KMS-11 (cell line): ENCODE results near the gene BCL2L15.

Experiments
- H2AFZ ChIP-seq: fragments of 200-600 bp; sonication (generic); 2 replicates; pipeline ENCODE4 v1.6.1; 2016; ENCODE audit warnings: antibody characterized with exemption, mixed run types, low read depth
- H3K27ac ChIP-seq: fragments of 200-600 bp; sonication (generic); 2 replicates; pipeline ENCODE4 v1.6.1; 2016; ENCODE audit warnings: mild to moderate bottlenecking, mixed run types
- H3K27me3 ChIP-seq: fragments of 200-600 bp; sonication (generic); 2 replicates; pipeline ENCODE4 v1.6.1; 2017; ENCODE audit warnings: mild to moderate bottlenecking, low read depth, mixed run types, moderate library complexity; ENCODE audit not compliant: insufficient read depth
- H3K36me3 ChIP-seq: fragments of 200-600 bp; sonication (generic); 2 replicates; pipeline ENCODE4 v1.6.1; 2017; ENCODE audit warnings: mild to moderate bottlenecking, mixed run types; ENCODE audit not compliant: insufficient read depth
- H3K4me1 ChIP-seq: fragments of 200-600 bp; sonication (generic); 2 replicates; pipeline ENCODE4 v1.6.1; 2016; ENCODE audit warnings: mild to moderate bottlenecking, low read depth, mixed run types; ENCODE audit not compliant: poor library complexity, severe bottlenecking
- H3K4me2 ChIP-seq: fragments of 200-600 bp; sonication (generic); 2 replicates; pipeline ENCODE4 v1.7.0; 2016; ENCODE audit warnings: mild to moderate bottlenecking, mixed run types
- H3K4me3 ChIP-seq: fragments of 200-600 bp; sonication (generic); IDR thresholded peaks from 2 replicates; pipeline ENCODE4 v1.6.1; 2017; ENCODE audit warnings: low read depth, low read length, mixed read lengths; ENCODE audit not compliant: insufficient read depth
- H3K79me2 ChIP-seq: fragments of 200-600 bp; sonication (generic); 2 replicates; pipeline ENCODE4 v1.6.1; 2016; ENCODE audit warnings: low read depth, mixed run types; ENCODE audit not compliant: insufficient read depth
- H3K9ac ChIP-seq: fragments of 200-600 bp; sonication (generic); 2 replicates; pipeline ENCODE4 v1.6.1; 2016; ENCODE audit warnings: mild to moderate bottlenecking, mixed run types
- H4K20me1 ChIP-seq: fragments of 200-600 bp; sonication (generic); 2 replicates; pipeline ENCODE4 v1.6.1; 2016; ENCODE audit warnings: mild to moderate bottlenecking, mixed run types; ENCODE audit not compliant: insufficient read depth
- TF ChIP-seq, protein P1 (sequence below): fragments of 200-600 bp; sonication (generic); conservative IDR thresholded peaks from 2 replicates; pipeline ENCODE4 v1.6.1; 2017; ENCODE audit warnings: low read depth, mild to moderate bottlenecking, antibody characterized with exemption, low read length, moderate library complexity, mixed read lengths

Gene BCL2L15

DNA sequence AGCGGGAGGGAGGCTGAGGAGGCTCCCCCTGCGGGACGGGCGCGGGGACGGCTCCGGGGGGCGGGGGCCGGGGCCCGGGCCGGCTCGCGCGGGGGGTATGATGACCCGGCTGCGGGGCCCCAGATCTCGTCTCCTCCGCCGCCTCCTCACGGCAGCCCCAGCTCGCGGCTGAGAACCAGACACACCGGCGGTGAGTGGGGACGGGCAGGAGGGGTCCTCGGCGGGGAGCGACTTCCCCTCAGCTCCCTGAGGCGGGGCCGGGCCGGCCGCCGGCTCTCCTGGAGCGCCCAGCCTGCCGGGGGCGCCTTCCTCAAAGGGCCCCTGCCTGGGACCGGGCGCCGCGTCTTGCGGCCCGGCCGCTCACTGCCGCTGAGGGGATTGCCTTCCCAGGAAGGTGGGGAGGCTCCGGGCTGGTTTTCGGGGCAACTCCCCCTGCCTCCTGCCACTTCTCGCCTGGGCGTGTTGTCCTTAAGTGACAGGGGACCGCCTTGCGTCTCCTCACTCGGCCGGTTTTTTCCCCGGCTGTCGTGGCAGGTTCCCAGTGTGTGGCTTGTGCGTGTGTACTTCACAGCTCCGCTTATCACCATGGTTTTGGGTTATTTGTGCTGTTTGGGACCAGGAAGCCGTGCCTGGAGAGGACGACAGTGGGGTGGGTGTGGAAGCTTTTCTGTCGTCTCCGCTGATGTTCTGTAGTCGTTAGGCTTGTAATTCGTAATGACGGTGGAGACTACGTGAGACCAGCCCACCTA is 42.5 kb upstream of the BCL2L15 start:
- H3K36me3 ChIP-seq = no peaks in the 10 kb centered on the region
- H4K20me1 ChIP-seq = no peaks in the 10 kb centered on the region
- TF ChIP-seq, protein P1, sequence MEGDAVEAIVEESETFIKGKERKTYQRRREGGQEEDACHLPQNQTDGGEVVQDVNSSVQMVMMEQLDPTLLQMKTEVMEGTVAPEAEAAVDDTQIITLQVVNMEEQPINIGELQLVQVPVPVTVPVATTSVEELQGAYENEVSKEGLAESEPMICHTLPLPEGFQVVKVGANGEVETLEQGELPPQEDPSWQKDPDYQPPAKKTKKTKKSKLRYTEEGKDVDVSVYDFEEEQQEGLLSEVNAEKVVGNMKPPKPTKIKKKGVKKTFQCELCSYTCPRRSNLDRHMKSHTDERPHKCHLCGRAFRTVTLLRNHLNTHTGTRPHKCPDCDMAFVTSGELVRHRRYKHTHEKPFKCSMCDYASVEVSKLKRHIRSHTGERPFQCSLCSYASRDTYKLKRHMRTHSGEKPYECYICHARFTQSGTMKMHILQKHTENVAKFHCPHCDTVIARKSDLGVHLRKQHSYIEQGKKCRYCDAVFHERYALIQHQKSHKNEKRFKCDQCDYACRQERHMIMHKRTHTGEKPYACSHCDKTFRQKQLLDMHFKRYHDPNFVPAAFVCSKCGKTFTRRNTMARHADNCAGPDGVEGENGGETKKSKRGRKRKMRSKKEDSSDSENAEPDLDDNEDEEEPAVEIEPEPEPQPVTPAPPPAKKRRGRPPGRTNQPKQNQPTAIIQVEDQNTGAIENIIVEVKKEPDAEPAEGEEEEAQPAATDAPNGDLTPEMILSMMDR = no peak
- peak overlapping the region; percentile 90; the same call in 1 of the 2 replicates for H3K4me2 ChIP-seq
- peaks cover 43% of the 10 kb centered on the region for H3K4me1 ChIP-seq
- peak overlapping the region; percentile 91 for H3K9ac ChIP-seq
- H3K4me3 ChIP-seq = no peak overlapping the region
- no peak overlapping the region for H2AFZ ChIP-seq
- peak overlapping the region; percentile 94 for H3K27ac ChIP-seq
- no peaks in the 10 kb centered on the region for H3K27me3 ChIP-seq
- peaks cover 52% of the 10 kb centered on the region for H3K79me2 ChIP-seq

GRCh38 chr1:113928941-113929749 is 41.8 kb upstream of the BCL2L15 start, which contains the start of gene HIPK1:
Gene HIPK1, plus strand, starts transcription at chr1:113929324.
- peaks cover 37% of the 10 kb centered on the region for H3K4me1 ChIP-seq
- H4K20me1 ChIP-seq = no peaks in the 10 kb centered on the region
- H3K27me3 ChIP-seq = no peaks in the 10 kb centered on the region
- no peaks in the 10 kb centered on the region for H3K36me3 ChIP-seq
- H3K4me3 ChIP-seq = no peak within 1 kb of the TSS
- H3K79me2 ChIP-seq = peaks cover 44% of the 10 kb centered on the region
- H3K9ac ChIP-seq = peak within 1 kb of the TSS; percentile 91
- peak within 1 kb of the TSS; percentile 94 for H3K27ac ChIP-seq
- TF ChIP-seq, protein P1 = no peak
- peak within 1 kb of the TSS; percentile 92 for H3K4me2 ChIP-seq
- H2AFZ ChIP-seq = peak within 1 kb of the TSS; percentile 74

DNA sequence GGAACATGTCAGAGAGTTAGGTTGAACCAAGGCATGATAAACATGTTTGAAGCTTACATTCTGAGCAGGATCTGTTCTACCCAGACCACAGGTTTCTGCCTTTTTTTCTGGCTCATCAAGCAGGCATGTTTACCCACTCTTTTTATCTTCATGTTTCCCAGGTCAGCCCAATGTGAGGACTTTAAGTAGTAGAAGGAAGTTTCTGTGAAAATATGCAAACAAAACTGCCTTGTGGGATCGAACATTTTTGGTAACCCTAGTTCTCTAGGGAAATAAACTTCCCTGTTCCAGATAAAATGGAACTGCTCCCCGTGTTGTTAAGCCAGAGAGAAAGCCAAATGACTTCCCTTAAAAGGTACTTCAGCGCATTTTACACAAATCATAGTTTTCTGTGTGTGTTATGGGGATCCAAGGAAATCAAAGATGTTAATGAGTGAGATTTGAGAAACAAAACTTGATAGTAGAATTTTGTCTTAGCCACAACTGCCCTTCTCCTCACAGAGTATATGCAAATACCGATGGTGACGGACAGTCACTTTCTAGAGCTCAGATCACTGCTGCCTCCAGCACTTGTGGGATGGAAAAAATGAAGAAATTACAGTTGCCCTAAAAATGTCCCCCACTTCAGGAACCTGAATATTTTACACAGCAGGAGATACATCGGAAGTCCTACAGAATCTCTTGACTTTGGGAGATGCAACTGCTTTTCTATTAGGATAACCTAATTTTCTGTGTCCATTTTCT is 41.0 kb upstream of the BCL2L15 start:
- Histone ChIP-seq H3K27ac (peak overlapping the region; percentile 94), H3K4me1 (peaks cover 29% of the 10 kb centered on the region), H2AFZ (peak overlapping the region; percentile 74)

GRCh38 chr1:113924473-113924872 is 37.1 kb upstream of the BCL2L15 start:
- Histone ChIP-seq H3K27ac (no peak overlapping the region), H4K20me1 (no peaks in the 10 kb centered on the region), H2AFZ (no peak overlapping the region), H3K4me3 (no peak overlapping the region), H3K4me2 (no peak overlapping the region), H3K9ac (no peak overlapping the region), H3K36me3 (no peaks in the 10 kb centered on the region), H3K27me3 (no peaks in the 10 kb centered on the region), H3K79me2 (no peaks in the 10 kb centered on the region), H3K4me1 (peaks cover 13% of the 10 kb centered on the region)
- TF ChIP-seq, protein P1 = no peak

More for the DNA sequence above, 41.0 kb upstream of the BCL2L15 start:
- Histone ChIP-seq H3K27me3 (no peaks in the 10 kb centered on the region), H3K36me3 (no peaks in the 10 kb centered on the region), H3K79me2 (peaks cover 36% of the 10 kb centered on the region), H3K4me3 (no peak overlapping the region), H3K4me2 (peak overlapping the region; percentile 92), H3K9ac (peak overlapping the region; percentile 91), H4K20me1 (no peaks in the 10 kb centered on the region)
- TF ChIP-seq, protein P1 = no peak
